ENCODE data around the gene SSC5D. TPM values are rescaled to one million over a fixed set of nuclear protein-coding genes. Genes with fewer than 3 reads are reported as not detected.

SSC5D gene
- total and polyA plus RNA-seq, 2 of the 4 experiments (the other 2 are of a cell fraction), result 1.4 to 19.1 TPM

DNA sequence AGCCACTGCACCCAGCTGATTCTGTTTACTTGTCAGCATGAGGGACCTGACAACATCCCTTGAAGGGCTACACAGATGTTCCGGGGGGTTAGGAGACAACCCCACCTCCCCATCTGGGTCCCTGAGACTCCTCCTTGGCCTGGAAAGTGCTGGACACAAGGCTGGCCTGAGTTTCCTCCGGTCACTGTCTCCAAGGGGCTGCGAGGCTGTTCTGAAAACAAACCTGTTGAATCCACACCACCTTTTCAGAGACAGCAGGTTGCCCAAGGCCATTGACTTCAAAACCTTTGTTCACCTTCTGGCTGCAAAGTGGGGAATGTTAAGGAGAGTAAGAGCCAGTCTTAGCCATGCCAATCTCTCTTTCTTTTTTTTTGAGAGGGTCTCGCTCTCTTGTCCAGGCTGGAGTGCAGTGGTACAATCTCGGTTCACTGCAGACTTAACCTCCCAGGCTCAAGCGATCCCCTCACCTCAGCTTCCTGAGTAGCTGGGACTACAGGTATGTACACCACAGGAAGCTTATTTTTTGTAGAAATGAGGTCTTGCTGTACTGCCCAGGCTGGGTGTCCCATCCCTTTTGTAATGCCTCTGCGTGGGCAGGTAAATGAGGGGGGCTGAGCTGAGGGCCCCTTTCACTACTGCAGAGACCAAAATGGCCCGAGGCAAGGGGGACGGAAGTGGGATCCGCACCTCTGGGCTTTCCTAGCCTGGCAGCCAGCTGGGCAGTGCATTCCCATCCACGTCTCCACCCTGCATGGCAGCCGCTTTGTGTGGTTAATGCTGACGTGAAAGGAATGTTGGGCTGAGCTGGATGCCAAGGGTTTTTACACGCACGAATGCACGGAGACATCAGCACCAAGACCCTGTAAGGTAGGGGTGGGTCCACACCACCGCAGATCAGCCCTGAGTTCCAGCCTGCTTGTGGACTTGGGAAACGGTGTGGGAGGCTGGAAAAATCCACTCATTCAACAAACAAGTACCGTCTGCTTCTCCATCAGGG, 13.7 kb upstream of the SSC5D start:
- peak overlapping the region; percentile 70 for H2AFZ ChIP-seq (replicated peaks; ENCODE audit: low read length, poor library complexity)
- peaks cover 9% of the 10 kb centered on the region for H3K4me1 ChIP-seq (ENCODE audit: control insufficient read depth, insufficient read depth, low read length)
- no peak overlapping the region for H3K4me3 ChIP-seq (ENCODE audit: insufficient read depth, low read depth, low read length)
- ChIA-PET POLR2A (ENCODE audit: unreplicated experiment) (no interaction called here), CTCF (no interaction called here)
- no peak overlapping the region for H3K27ac ChIP-seq (ENCODE audit: insufficient read depth, low read length)
- peaks cover 14% of the 10 kb centered on the region for H3K9me1 ChIP-seq (ENCODE audit: insufficient read depth, low read length)
- H3K14ac ChIP-seq (replicated peaks; ENCODE audit: low read depth, low read length), result no peak overlapping the region
- no peaks in the 10 kb centered on the region for H3K27me3 ChIP-seq (ENCODE audit: control insufficient read depth, insufficient read depth, low read length)
- no peak overlapping the region for H2BK5ac ChIP-seq (ENCODE audit: low read depth, low read length, poor library complexity, severe bottlenecking)
- H4K5ac ChIP-seq (ENCODE audit: low read depth, low read length), result peak overlapping the region; percentile 46; the same call in 1 of the 2 replicates
- no peak for ATAC-seq (ENCODE audit: low read depth)
- no peak overlapping the region for H3K56ac ChIP-seq (ENCODE audit: extremely low read depth, insufficient read depth, low read length)
- no peaks in the 10 kb centered on the region for H3K9me3 ChIP-seq (ENCODE audit: control insufficient read depth, insufficient read depth, low read length)
- peaks cover 13 to 30% of the 10 kb centered on the region in 2 experiments for H3K79me1 ChIP-seq (ENCODE audit: low read depth in 1 of 2, low read length in 2 of 2)
- H3K9ac ChIP-seq (ENCODE audit: low read depth, low read length), result no peak overlapping the region
- H3K36me3 ChIP-seq (ENCODE audit: control insufficient read depth, insufficient read depth, low read length), result no peaks in the 10 kb centered on the region
- no peak overlapping the region for H2BK120ac ChIP-seq (ENCODE audit: low read depth, low read length)
- peak overlapping the region in 1 of 2 experiments; percentile 79; a peak in 2 of 4 replicates for H4K8ac ChIP-seq (ENCODE audit: low read depth in 2 of 2, low read length in 2 of 2)
- H3K23ac ChIP-seq (ENCODE audit: low read depth, low read length), result no peak overlapping the region
- 92% methylated on average over 2 of the region's 19 CpGs; no CpG with 5 or more reads in 1 of the 2 experiments for WGBS, 2 experiments (ENCODE audit: extremely low coverage in 2 of 2, insufficient read length in 1 of 2)
- peak overlapping the region; percentile 61 for H2AK5ac ChIP-seq (ENCODE audit: low read depth, low read length)
- H3K4ac ChIP-seq (ENCODE audit: low read depth, low read length), result no peak overlapping the region
- H2BK15ac ChIP-seq (ENCODE audit: low read depth, low read length), result no peak overlapping the region
- no peaks in the 10 kb centered on the region; the same call in 1 of the 2 replicates for H4K20me1 ChIP-seq (ENCODE audit: insufficient read depth, low read length)
- H2BK20ac ChIP-seq (ENCODE audit: low read depth, low read length), result no peak overlapping the region
- BruUV-seq (replicated peaks), result no TSS peak
- dilution Hi-C loops (cut with HindIII; ENCODE audit: low sequenced_read_pairs, unreplicated experiment) (no loop called here), intact Hi-C loops (cut with micrococcal nuclease) (no loop called here), in situ Hi-C loops (cut with MboI; ENCODE audit: low sequenced_read_pairs) (loop anchor here (25.0 kb wide), 1 partner anchor 1012 kb away; the partner anchor contains the start of genes CDC42EP5 and LENG9)
- TF ChIP-seq RAD21 (IDR thresholded peaks at IDR 0.05; ENCODE audit: low read length), result no peak
- DNase-seq, result no peak
- no peak overlapping the region for H3K4me2 ChIP-seq (ENCODE audit: low read depth, low read length)
- no peak overlapping the region for H3K18ac ChIP-seq (ENCODE audit: low read depth, low read length)
- peak overlapping the region; percentile 70 for H2AK9ac ChIP-seq (replicated peaks; ENCODE audit: low read depth, low read length, poor library complexity)
- no peak overlapping the region for H4K91ac ChIP-seq (ENCODE audit: insufficient read depth, low read depth, low read length)

Measured in IMR-90 (cell line).